AG04450 (cell line): ENCODE data around the gene DIP2B. TPM values are rescaled to one million over a fixed set of nuclear protein-coding genes. Genes with fewer than 3 reads are reported as not detected.

Experiments
- CTCF ChIA-PET: fragments of 300-600, 350-600 bp; formaldehyde crosslinking; extraction: SDS; loops from one replicate; lab custom pipeline; 2022; ENCODE audit warnings: antibody characterized with exemption, inconsistent platforms; lab: Charles Lee
- POLR2A ChIA-PET: fragments of 350-600 bp; formaldehyde crosslinking; extraction: SDS; loops from one replicate; lab custom pipeline; 2021; ENCODE audit warnings: antibody characterized with exemption, inconsistent platforms; lab: Yijun Ruan, JAX
- DNase-seq: peaks from one replicate; pipeline ENCODE4 v3.0.0-alpha.2; 2011; ENCODE audit warnings: low read depth, low spot score
- H3K27ac ChIP-seq: one replicate; pipeline ENCODE4 v1.5.1; 2012; ENCODE audit warnings: low read depth, low read length, control low read depth
- H3K27me3 ChIP-seq: one replicate; pipeline ENCODE4 v1.6.0; 2012; ENCODE audit warnings: low read length; ENCODE audit not compliant: control insufficient read depth, insufficient read depth
- H3K4me3 ChIP-seq: 2 replicates; pipeline ENCODE4 v1.5.1; 2011; ENCODE audit warnings: mild to moderate bottlenecking, low read depth, low read length, control low read depth
- H3K9me3 ChIP-seq: 2 replicates; pipeline ENCODE4 v1.5.1; 2012; ENCODE audit warnings: low read length; ENCODE audit not compliant: control insufficient read depth, insufficient read depth
- CTCF ChIP-seq: IDR thresholded peaks from 2 replicates; pipeline ENCODE4 v1.5.1; 2011; ENCODE audit warnings: low read depth, low read length, control low read depth, inconsistent platforms
- polyA plus RNA-seq: library from polyadenylated mRNA; depleted of rRNA; stranded (reverse); fragments of >200 nt; gene quantifications from 2 replicates; pipeline ENCODE4 v1.2.3, GENCODE V29; 2011

DIP2B gene
- polyA plus RNA-seq, 1 experiment: 22.0 TPM

DNA sequence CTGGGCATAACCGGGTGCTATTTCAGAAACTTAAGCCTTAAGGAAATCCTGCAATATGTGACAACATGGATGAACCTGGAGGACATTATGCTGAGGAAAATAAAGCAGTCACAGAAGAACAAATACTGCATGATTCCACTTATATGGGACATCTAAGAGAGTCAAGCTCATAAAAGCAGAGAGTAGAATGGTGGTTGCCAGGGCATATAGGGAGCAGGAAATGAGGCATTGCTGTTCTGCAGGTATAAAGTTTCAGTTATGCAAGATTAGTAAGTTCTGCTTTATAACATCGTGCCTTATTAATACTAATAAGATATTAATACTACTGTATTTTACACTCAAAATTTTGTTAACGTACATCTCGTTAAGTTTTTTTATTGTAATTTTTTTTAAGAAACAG lies 134.9 kb downstream of the DIP2B start:
- H3K27me3 ChIP-seq: no peaks in the 10 kb centered on the region
- DNase-seq: no peak
- H3K27ac ChIP-seq: no peak overlapping the region
- TF ChIP-seq CTCF: no peak
- POLR2A ChIA-PET: no interaction called here
- CTCF ChIA-PET: interaction anchor here (0.6 to 1.8 kb wide), 4 partner anchors 17 to 135 kb away, joined by 3 to 13 read pairs (median 4); partner anchors contain the start of gene DIP2B
- no peaks in the 10 kb centered on the region for H3K9me3 ChIP-seq
- H3K4me3 ChIP-seq: no peak overlapping the region

DNA sequence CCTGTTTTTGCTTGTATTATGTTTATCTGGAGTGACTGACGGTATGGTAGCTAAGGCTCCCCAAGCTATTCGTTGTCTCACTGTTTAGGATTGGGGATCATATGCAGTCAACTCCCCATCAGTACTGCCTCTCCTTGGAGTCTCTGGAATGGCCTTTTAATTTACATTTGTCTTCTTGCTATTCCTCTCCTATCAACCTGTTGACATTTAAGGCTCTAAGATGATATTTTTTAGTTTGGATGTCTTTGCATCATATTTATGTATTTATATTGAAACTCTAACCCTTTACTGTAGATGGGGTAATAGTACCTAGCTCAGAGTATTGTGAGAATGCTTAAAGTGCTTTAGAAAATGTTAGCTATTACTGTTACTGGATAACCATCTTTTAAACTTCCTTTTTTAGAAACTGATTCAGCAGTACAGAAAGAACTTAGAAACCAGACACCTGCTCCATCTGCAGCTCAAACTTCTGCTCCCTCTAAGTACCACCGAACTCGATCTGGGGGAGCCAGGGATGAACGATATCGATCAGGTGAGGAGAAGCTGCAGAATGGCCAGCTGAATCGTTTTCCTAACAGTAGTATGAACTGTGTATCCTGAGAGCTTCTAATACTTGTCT lies 135.6 kb downstream of the DIP2B start:
- ChIA-PET POLR2A (no interaction called here), CTCF (interaction anchor here (0.6 to 1.8 kb wide), 6 partner anchors 16 to 323 kb away, joined by 3 to 13 read pairs (median 4); partner anchors contain the start of gene DIP2B)
- Histone ChIP-seq H3K4me3 (no peak overlapping the region), H3K9me3 (no peaks in the 10 kb centered on the region), H3K27me3 (no peaks in the 10 kb centered on the region), H3K27ac (no peak overlapping the region)
- DNase-seq: no peak
- TF ChIP-seq CTCF: no peak

GRCh38 chr12:50641566-50641965 lies 136.8 kb downstream of the DIP2B start:
- CTCF ChIA-PET: interaction anchor here (0.6 to 1.6 kb wide), 3 partner anchors 132 to 189 kb away, joined by 3 to 6 read pairs (median 4); partner anchors contain the start of gene DIP2B
- Histone ChIP-seq H3K9me3 (no peaks in the 10 kb centered on the region), H3K4me3 (no peak overlapping the region), H3K27me3 (no peaks in the 10 kb centered on the region), H3K27ac (no peak overlapping the region)
- POLR2A ChIA-PET: interaction anchor here (0.9 kb wide), 1 partner anchor 73 kb away, joined by 4 read pairs; no protein-coding TSS in a partner anchor
- TF ChIP-seq CTCF: no peak
- DNase-seq: no peak

GRCh38 chr12:50642035-50642451 lies 137.3 kb downstream of the DIP2B start:
- no peaks in the 10 kb centered on the region for H3K9me3 ChIP-seq
- POLR2A ChIA-PET: interaction anchor here (0.9 kb wide), 1 partner anchor 74 kb away, joined by 4 read pairs; no protein-coding TSS in a partner anchor
- DNase-seq: peak; percentile 53

More at GRCh38 chr12:50642035-50642451, 137.3 kb downstream of the DIP2B start:
- H3K4me3 ChIP-seq: no peak overlapping the region
- CTCF ChIA-PET: interaction anchor here (0.6 to 1.6 kb wide), 3 partner anchors 132 to 189 kb away, joined by 3 to 6 read pairs (median 4); partner anchors contain the start of gene DIP2B
- TF ChIP-seq CTCF: no peak
- H3K27me3 ChIP-seq: no peaks in the 10 kb centered on the region
- H3K27ac ChIP-seq: peak overlapping the region; percentile 71
